ENCODE results near the gene PPP1R1B.

Gene PPP1R1B

DNA sequence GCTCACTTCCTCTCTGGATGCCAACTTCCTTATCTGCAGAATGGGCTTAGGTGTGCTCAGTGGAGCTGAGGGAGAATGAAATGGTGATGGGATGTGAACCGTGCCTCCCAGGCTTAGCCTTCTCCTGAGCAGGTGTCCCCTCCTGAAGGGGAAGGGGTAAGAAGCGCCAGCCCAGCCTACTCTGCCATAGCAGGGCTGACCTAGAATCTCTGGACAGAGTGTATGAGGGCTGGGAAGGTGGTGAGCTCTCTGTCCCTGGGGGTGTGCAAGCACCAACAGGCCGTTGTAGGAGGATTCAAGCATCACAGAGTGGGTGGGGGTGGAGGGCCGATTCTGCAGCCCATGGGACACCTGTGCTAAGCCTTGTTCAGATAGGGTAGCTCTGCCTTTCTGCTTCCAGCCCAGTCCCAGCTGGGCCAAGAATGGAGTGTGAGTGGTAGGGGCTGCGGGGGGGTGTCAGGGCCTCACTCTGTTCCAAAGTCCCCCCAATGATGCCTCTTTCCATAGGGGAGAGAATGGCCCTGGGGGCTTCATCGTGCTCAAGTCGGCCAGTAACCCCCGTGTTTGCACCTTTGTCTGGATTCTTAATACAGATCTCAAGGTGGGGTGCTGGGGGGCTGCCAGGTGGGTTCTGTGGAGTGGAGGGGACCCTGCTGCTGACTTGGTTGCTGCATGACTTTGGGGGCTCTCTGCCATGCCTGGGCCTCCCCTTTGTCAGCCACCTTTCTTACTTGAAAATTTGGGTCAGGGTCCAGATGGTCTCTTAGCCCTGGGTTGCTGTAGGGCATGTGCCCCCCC is 35.2 kb downstream of the PPP1R1B start:
- TF ChIP-seq, protein P1, sequence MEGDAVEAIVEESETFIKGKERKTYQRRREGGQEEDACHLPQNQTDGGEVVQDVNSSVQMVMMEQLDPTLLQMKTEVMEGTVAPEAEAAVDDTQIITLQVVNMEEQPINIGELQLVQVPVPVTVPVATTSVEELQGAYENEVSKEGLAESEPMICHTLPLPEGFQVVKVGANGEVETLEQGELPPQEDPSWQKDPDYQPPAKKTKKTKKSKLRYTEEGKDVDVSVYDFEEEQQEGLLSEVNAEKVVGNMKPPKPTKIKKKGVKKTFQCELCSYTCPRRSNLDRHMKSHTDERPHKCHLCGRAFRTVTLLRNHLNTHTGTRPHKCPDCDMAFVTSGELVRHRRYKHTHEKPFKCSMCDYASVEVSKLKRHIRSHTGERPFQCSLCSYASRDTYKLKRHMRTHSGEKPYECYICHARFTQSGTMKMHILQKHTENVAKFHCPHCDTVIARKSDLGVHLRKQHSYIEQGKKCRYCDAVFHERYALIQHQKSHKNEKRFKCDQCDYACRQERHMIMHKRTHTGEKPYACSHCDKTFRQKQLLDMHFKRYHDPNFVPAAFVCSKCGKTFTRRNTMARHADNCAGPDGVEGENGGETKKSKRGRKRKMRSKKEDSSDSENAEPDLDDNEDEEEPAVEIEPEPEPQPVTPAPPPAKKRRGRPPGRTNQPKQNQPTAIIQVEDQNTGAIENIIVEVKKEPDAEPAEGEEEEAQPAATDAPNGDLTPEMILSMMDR (IDR thresholded peaks at IDR 0.05; ENCODE audit: borderline replicate concordance, insufficient read depth, low read depth, low read length): no peak
- no peak overlapping the region for H3K4me3 ChIP-seq (ENCODE audit: low read depth, low read length)

DNA sequence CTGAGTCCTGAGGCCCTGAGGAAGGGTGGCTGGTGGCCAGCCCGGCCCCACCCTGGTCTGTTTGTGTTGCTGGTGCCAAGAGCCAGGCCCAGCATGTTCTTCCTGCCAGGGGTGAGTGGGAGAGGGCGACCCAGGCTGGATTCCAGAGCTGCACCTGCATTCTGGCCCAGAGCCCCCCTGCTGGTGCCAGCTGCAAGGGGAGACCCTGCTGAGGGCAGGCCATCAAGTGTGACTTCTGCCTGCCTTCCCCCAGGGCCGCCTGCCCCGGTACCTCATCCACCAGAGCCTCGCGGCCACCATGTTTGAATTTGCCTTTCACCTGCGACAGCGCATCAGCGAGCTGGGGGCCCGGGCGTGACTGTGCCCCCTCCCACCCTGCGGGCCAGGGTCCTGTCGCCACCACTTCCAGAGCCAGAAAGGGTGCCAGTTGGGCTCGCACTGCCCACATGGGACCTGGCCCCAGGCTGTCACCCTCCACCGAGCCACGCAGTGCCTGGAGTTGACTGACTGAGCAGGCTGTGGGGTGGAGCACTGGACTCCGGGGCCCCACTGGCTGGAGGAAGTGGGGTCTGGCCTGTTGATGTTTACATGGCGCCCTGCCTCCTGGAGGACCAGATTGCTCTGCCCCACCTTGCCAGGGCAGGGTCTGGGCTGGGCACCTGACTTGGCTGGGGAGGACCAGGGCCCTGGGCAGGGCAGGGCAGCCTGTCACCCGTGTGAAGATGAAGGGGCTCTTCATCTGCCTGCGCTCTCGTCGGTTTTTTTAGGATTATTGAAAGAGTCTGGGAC is 36.0 kb downstream of the PPP1R1B start:
- TF ChIP-seq, protein P1 (IDR thresholded peaks at IDR 0.05; ENCODE audit: borderline replicate concordance, insufficient read depth, low read depth, low read length): no peak

DNA sequence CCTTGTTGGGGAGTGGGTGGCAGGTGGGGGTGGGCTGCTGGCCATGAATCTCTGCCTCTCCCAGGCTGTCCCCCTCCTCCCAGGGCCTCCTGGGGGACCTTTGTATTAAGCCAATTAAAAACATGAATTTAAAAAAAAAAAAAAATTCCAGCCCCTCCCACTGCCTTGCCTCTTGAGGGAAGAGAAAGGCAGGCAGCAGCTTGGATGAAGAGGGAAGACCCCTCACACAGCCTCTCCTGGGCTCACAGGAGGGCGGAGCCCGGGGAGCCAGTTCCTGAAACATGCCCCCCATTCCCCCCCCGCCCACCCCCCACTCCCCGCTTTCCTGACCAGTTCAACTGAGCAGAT is 36.6 kb downstream of the PPP1R1B start:
- no peak overlapping the region for H3K4me3 ChIP-seq (ENCODE audit: low read depth, low read length)
- TF ChIP-seq, protein P1 (IDR thresholded peaks at IDR 0.05; ENCODE audit: borderline replicate concordance, insufficient read depth, low read depth, low read length): no peak

More for the DNA sequence above, 36.0 kb downstream of the PPP1R1B start:
- H3K4me3 ChIP-seq (ENCODE audit: low read depth, low read length): no peak overlapping the region

DNA sequence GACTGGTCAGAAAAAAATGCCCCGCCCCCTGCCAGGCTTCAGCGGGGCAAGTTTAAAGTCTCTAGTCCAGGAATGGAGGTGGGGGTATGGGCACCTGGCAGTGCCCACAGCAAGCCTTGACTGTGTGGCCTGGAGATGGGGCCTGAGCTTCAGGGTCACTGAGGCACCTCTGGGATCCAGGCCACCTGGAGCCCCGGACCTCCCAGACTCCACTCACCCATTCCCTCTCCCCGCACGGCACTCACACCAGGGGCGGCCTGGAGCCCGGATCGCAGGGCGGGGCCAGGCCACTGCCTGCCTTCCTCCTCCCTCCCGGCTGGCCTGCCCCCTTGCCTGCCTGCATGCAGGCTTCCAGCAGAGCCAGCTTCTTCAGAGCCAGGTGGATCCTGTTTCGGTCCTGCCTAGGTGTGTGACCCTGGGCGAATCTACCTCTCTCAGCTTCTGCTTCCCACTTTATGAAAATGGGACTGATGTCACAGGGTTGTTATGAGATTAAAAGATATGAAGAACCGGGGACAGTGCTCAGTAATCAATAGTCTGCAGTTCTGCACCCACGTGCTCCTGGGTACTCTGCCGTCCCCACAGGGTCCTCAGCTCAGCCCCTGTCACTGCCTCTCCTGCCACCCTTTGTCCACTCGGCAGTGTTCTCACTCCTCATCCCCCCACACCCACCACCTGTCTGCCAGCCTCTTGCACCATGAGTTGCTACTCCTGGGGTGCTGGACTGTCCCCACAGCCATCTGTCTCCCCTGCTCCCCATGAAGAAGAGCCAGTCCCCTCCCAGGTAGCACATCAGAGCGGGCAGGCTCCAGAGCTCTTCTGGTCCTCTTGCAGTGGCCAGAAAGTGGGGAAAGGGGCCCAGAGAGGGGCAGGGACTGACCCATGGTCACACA is 37.2 kb downstream of the PPP1R1B start:
- TF ChIP-seq, protein P1 (IDR thresholded peaks at IDR 0.05; ENCODE audit: borderline replicate concordance, insufficient read depth, low read depth, low read length): no peak
- H3K4me3 ChIP-seq (ENCODE audit: low read depth, low read length): no peak overlapping the region

DNA sequence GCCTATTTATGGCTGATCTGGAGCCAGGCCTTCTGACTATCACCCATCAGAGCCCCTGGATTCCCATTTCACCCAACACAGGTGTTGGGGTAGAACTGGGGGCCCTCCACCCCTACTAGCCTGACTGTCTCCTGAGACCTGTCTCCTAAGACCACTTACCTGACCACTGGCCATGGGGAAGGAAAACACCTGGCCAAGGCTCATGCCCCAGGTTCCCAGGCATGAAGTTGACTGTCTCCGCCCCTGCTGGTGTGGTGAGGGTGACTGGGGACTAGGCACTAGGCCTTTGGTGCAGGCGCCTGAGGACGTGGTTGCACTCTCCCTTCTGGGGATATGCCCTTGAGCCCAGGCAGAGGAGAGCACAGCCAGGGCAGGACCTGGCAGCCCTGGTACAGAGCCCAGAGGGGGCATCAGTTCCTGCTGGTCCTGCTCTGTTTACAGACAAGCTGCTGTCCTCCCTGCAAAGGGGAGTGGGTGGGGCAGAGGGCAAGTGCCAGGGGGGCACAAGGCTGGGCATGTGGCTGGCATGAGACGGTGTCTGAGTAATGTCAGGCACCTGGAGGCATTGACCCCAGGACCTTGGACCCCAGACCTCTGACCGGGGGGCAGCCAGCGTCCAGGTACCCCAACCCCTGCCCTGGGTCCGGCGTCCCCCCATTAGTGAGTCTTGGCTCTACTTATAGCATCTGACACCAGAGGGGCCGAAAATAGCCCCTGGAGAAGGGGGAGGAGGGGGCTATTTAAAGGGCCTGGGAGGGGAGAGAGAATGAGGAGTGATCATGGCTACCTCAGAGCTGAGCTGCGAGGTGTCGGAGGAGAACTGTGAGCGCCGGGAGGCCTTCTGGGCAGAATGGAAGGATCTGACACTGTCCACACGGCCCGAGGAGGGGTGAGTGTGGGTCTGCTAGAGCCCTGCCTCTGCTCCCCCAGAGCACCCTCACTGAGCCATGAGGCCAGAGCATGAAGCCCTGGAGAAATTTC is 38.1 kb downstream of the PPP1R1B start, which contains the start of gene TCAP:
Gene TCAP, plus strand, starts transcription at position 769 of the 981 bp plus-strand sequence. Its CDS starts 11 bp downstream, at position 780.
- H3K4me3 ChIP-seq (ENCODE audit: low read depth, low read length): no peak within 1 kb of the TSS
- TF ChIP-seq, protein P1 (IDR thresholded peaks at IDR 0.05; ENCODE audit: borderline replicate concordance, insufficient read depth, low read depth, low read length): no peak

Data from GM12875 (cell line).